Posterior vena cava (tissue), 2 donors: ENCODE measurements around the gene STK36. TPM values are rescaled to one million over a fixed set of nuclear protein-coding genes. Genes with fewer than 3 reads are reported as not detected.

Experiments
- DNase-seq: peaks from one replicate; pipeline ENCODE4 v3.0.0-alpha.2; 2020; ENCODE audit warnings: low spot score
- intact Hi-C, 2 donors: fragments of 100-400 bp; cut with DNase I; formaldehyde crosslinking; loops; one replicate each; pipeline versions ENCODE4 v1.14.1 to v1.14.2; 2022 to 2023
- total RNA-seq, 2 donors: library from RNA; stranded (reverse); fragmentation: NEBNext Ultra II Directional; extraction: Animal tissue kit (Norgen Biotek cat#: 25700); gene quantifications; one replicate each; pipeline ENCODE4 v1.2.1, GENCODE V29; 2021
- donor health status: DM: yes; HTN: yes; CAD: no.
- donor health status: DM: yes; HTN: yes; CAD: no.

Gene STK36
- total RNA-seq, 2 donors from 2014 or later: 16.1 to 22.3 TPM

GRCh38 chr2:218732761-218733158 is 60.9 kb downstream of the STK36 start:
- no peak for DNase-seq
- intact Hi-C loops: loop anchor here in 1 of 2 donors (10.0 kb wide), 1 partner anchor 112 kb away; no protein-coding TSS in a partner anchor

DNA sequence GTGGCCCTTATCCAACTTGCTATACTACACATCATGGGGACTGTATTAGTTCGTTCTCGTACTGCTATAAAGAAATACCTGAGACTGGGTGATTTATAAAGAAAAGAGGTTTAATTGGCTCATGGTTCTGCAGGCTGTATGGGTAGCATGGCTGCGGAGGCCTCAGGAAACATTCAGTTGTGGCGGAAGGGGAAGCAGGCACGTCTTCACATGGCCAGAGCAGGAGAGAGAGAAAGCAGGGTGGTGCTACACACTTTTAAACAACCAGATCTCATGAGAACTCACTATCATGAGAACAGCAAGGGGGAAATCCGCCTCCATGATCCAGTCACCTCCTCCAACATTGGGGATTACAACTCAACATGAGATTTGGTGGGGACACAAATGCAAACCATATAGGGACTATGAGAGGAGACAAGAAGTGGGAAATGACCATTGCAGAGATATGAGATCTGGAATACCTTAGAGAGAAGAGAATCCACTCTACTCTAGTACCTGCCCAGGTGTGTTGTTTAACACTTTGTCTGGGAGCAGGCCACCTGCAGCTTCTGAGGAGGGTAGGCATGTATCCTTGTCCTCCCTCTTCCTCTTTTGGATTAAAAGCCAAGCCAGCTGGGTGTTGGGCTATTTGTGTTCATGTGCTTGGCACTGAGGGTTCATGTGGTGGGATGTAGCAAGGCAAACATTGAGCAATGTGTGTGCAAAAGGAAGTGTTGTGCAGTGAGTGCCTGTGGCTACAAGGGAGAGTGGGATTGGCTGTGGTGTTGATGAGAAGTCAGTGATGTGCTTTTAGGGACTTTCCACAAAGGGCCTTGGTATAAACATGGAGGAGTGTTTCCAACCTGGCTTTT is 61.5 kb downstream of the STK36 start:
- intact Hi-C loops: loop anchor here in 1 of 2 donors (10.0 kb wide), 1 partner anchor 111 kb away; no protein-coding TSS in a partner anchor
- DNase-seq: no peak

- DNase-seq: no peak
- intact Hi-C loops: loop anchor here in 1 of 2 donors (10.0 kb wide), 1 partner anchor 110 kb away; no protein-coding TSS in a partner anchor
Measured at GRCh38 chr2:218734190-218734975, 62.5 kb downstream of the STK36 start.

DNA sequence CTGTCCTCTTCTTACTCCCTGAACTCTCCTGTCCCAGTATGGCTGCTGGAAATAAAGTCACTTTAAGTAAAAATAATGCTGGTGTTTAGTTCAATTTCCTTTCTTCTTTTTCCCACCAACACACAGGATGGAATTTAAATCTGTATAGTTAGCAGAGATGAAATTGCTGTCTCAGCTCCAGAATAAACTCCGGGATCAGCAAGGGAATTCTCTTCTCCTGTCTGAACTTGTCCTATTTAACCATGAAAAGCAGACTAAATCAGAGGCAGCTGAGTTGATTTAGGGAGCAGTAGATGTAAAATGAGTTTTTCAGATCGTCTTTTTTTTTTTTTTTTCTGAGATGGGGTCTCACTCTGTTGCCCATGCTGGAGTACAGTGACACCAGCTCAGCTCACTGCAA is 64.6 kb downstream of the STK36 start:
- intact Hi-C loops: loop anchor here in 1 of 2 donors (10.0 kb wide), 1 partner anchor 108 kb away; no protein-coding TSS in a partner anchor
- DNase-seq: no peak

DNA sequence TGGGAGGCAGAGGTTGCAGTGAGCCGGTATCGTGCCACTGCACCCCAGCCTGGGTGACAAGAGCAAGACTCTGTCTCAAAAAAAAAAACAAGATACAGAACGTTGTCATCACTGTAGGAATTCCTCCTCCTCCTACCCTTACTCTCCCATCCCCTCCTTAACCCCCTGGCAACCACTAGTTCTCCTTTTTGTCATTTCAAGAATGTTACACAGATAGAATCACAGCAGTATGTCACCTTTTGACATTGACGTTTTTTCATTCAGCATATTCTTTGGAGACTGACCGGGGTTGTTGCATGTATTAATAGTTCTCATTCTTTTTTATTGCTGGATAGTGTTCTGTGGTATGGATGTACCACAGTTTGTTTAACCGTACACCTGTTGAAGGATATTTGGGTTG is 71.2 kb downstream of the STK36 start:
- intact Hi-C loops: no loop called here
- no peak for DNase-seq

DNA sequence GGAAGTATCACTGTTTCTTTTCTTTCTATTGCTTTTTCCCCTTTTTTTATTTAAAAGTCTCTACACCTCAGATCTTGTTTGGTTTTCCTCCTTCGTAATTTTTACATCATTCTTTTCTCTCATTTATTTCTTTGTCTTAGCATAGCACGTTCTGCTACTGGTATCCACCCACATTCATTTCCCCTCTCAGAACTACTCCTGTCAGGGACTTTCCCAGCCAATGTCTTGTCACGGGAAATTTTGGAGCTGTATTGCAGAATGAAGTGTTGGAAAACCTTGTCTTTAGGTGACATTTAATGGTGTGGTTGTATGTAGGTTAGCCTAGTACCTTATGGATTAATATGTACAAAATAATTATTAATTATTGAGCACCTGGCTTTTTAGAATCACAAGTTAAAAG is 72.7 kb downstream of the STK36 start:
- DNase-seq: no peak
- intact Hi-C loops: no loop called here

DNA sequence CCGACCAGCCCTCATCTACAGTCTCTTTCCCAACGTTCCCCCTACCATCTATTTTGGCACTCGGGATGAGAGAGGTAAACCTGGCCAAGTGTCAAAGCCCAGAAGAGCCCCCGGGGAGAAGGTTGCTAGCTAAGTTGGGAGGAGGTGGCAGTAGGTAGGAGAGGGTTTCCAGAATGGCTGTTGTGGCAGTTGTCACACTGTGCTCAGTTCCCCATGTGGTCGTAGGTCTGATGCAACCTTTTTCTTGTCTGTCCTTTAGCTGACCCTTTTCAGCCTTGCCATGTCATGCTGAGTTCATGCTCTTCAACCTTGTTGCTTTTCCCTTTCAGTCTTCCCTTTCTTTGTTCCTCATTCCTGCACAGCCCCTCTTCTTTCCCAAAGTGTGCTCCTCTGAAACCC is 73.3 kb downstream of the STK36 start:
- intact Hi-C loops: no loop called here
- DNase-seq: no peak

GRCh38 chr2:218745559-218746469 is 73.9 kb downstream of the STK36 start:
- no peak for DNase-seq
- intact Hi-C loops: no loop called here

DNA sequence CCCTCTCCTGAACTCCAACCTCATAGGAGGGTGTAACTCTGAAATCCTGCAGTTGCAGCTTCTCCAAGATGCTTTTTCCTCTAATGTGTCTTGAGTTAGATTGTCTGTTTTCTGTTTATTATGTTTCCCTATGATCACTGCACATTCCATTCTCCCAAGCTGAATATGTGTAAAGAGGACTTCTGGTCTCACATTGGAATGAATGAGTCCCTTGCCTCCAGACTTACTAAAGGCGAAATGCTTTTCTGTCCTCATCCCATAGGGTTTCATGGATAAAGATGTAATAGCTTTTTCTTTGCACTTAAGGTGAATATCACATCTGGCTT is 74.5 kb downstream of the STK36 start:
- intact Hi-C loops: no loop called here
- DNase-seq: no peak

DNA sequence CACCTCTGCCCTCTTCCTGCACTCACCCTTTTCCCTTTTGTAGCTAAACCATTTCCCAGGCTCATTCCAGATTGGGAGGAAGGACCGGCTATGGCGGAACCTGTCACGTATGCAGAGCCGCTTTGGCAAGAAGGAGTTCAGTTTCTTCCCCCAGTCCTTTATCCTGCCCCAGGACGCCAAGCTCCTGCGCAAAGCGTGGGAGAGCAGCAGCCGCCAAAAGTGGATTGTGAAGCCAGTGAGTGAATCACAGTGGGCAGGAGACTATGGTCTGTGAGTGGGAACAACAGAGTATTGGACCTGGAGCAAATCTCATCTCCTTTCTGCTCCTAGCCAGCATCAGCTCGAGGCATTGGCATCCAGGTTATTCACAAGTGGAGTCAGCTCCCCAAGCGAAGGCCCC is 75.1 kb downstream of the STK36 start:
- no peak for DNase-seq
- intact Hi-C loops: no loop called here

DNA sequence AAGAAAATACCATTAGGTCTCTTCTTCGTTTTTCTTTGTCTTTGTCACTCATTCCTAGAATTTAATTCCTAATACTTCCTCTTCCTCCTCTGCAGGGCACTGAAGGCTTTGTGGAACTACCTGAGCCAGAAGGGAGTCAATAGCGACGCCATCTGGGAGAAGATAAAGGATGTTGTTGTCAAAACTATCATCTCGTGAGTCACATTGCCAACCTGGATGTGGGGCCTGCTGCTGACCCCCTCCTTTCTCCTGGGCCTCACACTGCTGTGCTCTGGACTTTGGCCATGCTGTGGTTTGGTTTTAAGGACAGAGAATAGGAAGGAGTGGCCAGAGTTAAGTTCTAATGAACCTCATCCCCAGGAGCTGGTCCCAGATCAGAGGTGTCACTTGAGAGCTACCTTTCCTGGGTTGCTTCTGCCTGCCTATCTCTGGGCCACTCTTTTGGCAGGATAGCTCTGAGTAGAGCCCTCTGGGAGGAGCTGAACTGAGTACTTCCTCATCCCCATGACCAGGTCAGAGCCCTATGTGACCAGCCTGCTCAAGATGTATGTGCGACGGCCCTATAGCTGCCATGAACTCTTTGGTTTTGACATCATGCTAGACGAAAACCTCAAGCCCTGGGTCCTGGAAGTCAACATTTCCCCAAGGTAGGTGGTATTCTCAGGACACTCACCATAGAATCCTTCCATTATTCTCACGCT is 77.0 kb downstream of the STK36 start:
- DNase-seq: no peak
- intact Hi-C loops: no loop called here

Other genes starting within 250 kb of the STK36 start
- gene USP37, start 103.7 kb upstream of the STK36 start, total RNA-seq: 10 to 100 TPM; 11.7 to 13.9 TPM
- gene CNOT9, start 103.2 kb upstream of the STK36 start, total RNA-seq: 10 to 100 TPM; 29.3 to 31.5 TPM
- 1 to 10 TPM; 1.0 to 1.9 TPM for gene PLCD4, start 64.2 kb upstream of the STK36 start, total RNA-seq
- gene ZNF142, start 12.5 kb upstream of the STK36 start, total RNA-seq: 10 to 100 TPM; 19.4 to 23.7 TPM
- gene BCS1L, start 12.4 kb upstream of the STK36 start, total RNA-seq: 10 to 100 TPM; 24.6 to 32.3 TPM
- gene RNF25, start 84 bp upstream of the STK36 start, total RNA-seq: 10 to 100 TPM; 21.2 to 24.3 TPM
- gene TTLL4, start 38.7 kb downstream of the STK36 start, total RNA-seq: 10 to 100 TPM; 14.6 to 17.5 TPM
- 10 to 100 TPM in 1 of 2 donors, 1 to 10 TPM in 1; 9.0 to 18.7 TPM for gene CYP27A1, start 110.1 kb downstream of the STK36 start, total RNA-seq
- gene PRKAG3, start 159.7 kb downstream of the STK36 start, total RNA-seq: under 1 TPM in 1 of 2 donors, not detected in 1; 0.23 TPM
- under 1 TPM; 0.23 to 0.24 TPM for gene WNT6, start 187.7 kb downstream of the STK36 start, total RNA-seq
- gene WNT10A, start 208.8 kb downstream of the STK36 start, total RNA-seq: not detected